GM10847 (cell line): ENCODE data around the gene UBE2R2.

Experiments
- POLR2A ChIP-seq: IDR thresholded peaks from 2 replicates; pipeline ENCODE4 v1.6.1; 2011; ENCODE audit not compliant: insufficient read length; ENCODE audit errors: extremely low read depth

Gene UBE2R2

GRCh38 chr9:33921967-33922895 is 105.3 kb downstream of the UBE2R2 start:
- no peak for TF ChIP-seq POLR2A

GRCh38 chr9:33923079-33923478 is 106.1 kb downstream of the UBE2R2 start:
- TF ChIP-seq POLR2A, result no peak

- TF ChIP-seq POLR2A, result no peak
Observed at GRCh38 chr9:33923998-33924701, 107.2 kb downstream of the UBE2R2 start.

- no peak for TF ChIP-seq POLR2A
Observed at GRCh38 chr9:33924978-33925797, 108.2 kb downstream of the UBE2R2 start.

- TF ChIP-seq POLR2A, result no peak
Observed at GRCh38 chr9:33926746-33927485, 110.0 kb downstream of the UBE2R2 start.

- no peak for TF ChIP-seq POLR2A
Observed at GRCh38 chr9:33927694-33928093, 110.7 kb downstream of the UBE2R2 start.

DNA sequence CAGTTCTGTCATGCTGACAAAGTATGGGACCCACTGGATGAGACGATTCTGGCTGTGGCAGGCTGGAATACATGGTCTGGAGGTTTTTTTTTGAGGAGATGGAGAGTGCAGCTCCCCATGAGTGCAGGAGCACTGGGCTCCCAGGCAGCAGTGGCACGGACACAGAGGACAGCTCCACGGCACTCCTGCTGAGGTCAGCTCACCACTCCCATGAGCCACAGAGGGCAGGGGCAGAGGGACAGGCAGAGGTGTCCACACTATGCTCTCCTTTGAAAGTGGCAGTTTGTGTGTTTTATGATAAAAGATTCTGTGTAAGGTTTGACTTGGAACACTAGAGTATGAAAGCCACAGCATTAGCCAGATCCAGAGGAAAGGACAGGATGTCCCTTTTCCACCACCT is 114.4 kb downstream of the UBE2R2 start:
- TF ChIP-seq POLR2A, result no peak

- no peak for TF ChIP-seq POLR2A
Observed at GRCh38 chr9:33932078-33932807, 115.3 kb downstream of the UBE2R2 start.

- no peak for TF ChIP-seq POLR2A
Observed at GRCh38 chr9:33934188-33934878, 117.4 kb downstream of the UBE2R2 start.

DNA sequence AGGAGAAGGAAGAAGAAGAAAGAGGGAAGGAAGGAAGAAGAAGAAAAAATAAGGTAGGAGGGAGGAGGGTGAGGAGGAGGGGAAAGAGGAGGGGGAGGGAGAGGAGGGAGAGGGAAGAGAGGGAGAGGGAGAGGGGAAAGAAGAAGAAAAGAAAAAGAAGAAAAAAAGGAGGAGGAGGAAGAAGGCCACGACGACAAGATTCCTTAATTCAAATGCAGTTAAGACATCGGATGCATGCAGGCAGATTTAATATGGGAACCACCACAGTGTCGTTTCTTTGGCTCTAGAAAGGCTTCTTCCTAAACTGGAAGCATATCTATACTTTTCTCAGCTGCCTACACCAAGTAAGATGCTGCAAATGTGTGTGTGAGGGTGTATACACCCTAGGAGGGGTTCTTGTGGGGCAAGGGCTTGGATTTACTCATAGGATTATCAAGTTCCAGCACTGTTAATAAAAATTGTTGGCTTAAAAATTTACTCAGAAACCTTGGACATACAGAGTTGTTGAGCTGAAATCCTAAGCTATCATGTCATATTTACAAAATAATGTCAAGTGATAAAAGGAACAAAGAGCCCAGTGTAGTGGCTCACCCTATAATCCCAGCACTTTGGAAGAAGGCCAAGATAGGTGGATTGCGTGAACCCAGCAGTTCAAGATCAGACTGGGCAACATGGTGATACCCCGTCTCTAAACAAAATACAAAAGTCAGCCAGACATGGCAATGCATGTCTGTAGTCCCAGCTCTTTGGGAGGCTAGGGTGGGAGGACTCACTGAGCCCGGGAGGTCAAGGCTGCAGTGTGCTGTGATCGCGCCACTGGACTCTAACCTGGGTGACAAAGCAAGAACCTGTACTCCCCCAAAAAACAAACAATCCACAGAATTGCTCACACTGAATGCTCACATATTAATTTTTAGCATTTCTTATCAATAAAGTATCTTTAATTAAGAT is 123.2 kb downstream of the UBE2R2 start:
- TF ChIP-seq POLR2A, result no peak

- TF ChIP-seq POLR2A, result no peak
Observed at GRCh38 chr9:33942471-33943083, 125.6 kb downstream of the UBE2R2 start.

DNA sequence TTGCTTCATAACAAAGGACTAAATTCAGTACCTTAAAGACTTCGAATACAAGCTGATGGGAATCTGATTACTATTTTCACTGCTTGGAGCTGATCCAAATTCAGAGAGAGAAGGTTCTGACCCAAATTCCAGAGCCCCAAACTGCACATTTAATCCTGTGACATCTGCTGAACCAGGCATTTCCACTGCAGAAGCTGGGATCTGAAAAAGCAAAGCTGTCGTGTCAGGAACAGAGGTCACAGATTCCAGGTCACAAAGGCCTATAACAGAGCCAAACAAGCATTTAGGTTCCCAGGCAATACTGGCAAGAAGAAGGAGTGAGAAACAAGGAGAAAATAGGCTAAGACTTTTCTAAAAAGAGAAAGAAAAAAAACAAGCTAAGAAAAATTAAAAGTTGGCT is 126.4 kb downstream of the UBE2R2 start:
- no peak for TF ChIP-seq POLR2A
